ENCODE data around the gene DSCAM. TPM values are rescaled to one million over a fixed set of nuclear protein-coding genes. Genes with fewer than 3 reads are reported as not detected.

DSCAM gene
- total and polyA plus RNA-seq, 10 of the 15 experiments (the other 5 are each of a cell fraction or from before 2014, with no cell fraction given): not detected

- no peak for ATAC-seq
These were observed 659.7 kb downstream of the DSCAM start for GRCh38 chr21:40187244-40187643.

DNA sequence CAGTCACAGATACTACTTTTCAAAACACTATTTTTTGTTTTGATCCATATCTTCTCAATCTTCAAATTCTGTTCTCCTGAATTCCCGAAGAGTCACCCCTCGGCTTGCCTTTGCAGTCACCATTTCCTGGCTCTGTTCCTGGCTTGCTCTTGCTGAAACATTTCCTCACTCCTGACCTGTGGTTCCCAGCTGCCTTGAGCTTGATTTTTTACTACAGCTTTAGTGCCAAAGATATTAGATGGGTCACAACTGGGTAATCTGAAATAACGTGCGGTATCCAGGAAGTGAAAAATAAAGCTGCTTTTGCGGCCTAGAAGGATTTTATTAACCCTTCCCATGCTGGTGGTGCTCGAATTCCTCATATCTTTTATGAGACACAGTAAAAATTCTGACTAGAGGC is 660.9 kb downstream of the DSCAM start:
- ChIA-PET SMC1A (ENCODE audit: uncharacterized antibody, unreplicated experiment) (no interaction called here), POLR2A (no interaction called here), RAD21 (ENCODE audit: unreplicated experiment) (no interaction called here), CTCF (no interaction called here)
- Histone ChIP-seq H3K4me3 (no peak overlapping the region), H3K27me3 (replicated peaks in 1 of 2; ENCODE audit: control insufficient read depth in 2 of 2, insufficient read depth in 2 of 2, low read length in 1 of 2) (no peaks in the 10 kb centered on the region), H3K9ac (ENCODE audit: control insufficient read depth, insufficient read depth, low read length) (no peak overlapping the region), H3K36me3 (ENCODE audit: control insufficient read depth in 2 of 2, insufficient read depth in 2 of 2, low read length in 1 of 2) (no peaks in the 10 kb centered on the region), H2AFZ (ENCODE audit: control insufficient read depth, low read depth, low read length) (no peak overlapping the region), H3K4me2 (ENCODE audit: control insufficient read depth, insufficient read depth) (no peak overlapping the region), H3K4me1 (ENCODE audit: control insufficient read depth, insufficient read depth, low read length) (no peaks in the 10 kb centered on the region), H3K27ac (ENCODE audit: control insufficient read depth, insufficient read depth) (no peak overlapping the region), H4K20me1 (ENCODE audit: control insufficient read depth, insufficient read depth) (no peaks in the 10 kb centered on the region), H3K79me2 (ENCODE audit: control insufficient read depth, insufficient read depth, low read length) (no peaks in the 10 kb centered on the region), H3K9me3 (replicated peaks; ENCODE audit: control insufficient read depth, insufficient read depth, low read length) (no peaks in the 10 kb centered on the region; the same call in 2 of the 3 replicates)
- intact Hi-C loops (cut with micrococcal nuclease; ENCODE audit: unreplicated experiment) (no loop called here), in situ Hi-C loops (cut with MboI) (no loop called here)
- TF ChIP-seq NFXL1 (IDR thresholded peaks at IDR 0.05; ENCODE audit: borderline replicate concordance) (no peak), CHD4 (IDR thresholded peaks at IDR 0.05) (no peak)
- TF ChIP-seq, protein P1, sequence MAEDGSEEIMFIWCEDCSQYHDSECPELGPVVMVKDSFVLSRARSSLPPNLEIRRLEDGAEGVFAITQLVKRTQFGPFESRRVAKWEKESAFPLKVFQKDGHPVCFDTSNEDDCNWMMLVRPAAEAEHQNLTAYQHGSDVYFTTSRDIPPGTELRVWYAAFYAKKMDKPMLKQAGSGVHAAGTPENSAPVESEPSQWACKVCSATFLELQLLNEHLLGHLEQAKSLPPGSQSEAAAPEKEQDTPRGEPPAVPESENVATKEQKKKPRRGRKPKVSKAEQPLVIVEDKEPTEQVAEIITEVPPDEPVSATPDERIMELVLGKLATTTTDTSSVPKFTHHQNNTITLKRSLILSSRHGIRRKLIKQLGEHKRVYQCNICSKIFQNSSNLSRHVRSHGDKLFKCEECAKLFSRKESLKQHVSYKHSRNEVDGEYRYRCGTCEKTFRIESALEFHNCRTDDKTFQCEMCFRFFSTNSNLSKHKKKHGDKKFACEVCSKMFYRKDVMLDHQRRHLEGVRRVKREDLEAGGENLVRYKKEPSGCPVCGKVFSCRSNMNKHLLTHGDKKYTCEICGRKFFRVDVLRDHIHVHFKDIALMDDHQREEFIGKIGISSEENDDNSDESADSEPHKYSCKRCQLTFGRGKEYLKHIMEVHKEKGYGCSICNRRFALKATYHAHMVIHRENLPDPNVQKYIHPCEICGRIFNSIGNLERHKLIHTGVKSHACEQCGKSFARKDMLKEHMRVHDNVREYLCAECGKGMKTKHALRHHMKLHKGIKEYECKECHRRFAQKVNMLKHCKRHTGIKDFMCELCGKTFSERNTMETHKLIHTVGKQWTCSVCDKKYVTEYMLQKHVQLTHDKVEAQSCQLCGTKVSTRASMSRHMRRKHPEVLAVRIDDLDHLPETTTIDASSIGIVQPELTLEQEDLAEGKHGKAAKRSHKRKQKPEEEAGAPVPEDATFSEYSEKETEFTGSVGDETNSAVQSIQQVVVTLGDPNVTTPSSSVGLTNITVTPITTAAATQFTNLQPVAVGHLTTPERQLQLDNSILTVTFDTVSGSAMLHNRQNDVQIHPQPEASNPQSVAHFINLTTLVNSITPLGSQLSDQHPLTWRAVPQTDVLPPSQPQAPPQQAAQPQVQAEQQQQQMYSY (CRISPR knock-in tag; IDR thresholded peaks at IDR 0.05): no peak
- TF ChIP-seq, protein P2, sequence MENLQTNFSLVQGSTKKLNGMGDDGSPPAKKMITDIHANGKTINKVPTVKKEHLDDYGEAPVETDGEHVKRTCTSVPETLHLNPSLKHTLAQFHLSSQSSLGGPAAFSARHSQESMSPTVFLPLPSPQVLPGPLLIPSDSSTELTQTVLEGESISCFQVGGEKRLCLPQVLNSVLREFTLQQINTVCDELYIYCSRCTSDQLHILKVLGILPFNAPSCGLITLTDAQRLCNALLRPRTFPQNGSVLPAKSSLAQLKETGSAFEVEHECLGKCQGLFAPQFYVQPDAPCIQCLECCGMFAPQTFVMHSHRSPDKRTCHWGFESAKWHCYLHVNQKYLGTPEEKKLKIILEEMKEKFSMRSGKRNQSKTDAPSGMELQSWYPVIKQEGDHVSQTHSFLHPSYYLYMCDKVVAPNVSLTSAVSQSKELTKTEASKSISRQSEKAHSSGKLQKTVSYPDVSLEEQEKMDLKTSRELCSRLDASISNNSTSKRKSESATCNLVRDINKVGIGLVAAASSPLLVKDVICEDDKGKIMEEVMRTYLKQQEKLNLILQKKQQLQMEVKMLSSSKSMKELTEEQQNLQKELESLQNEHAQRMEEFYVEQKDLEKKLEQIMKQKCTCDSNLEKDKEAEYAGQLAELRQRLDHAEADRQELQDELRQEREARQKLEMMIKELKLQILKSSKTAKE (IDR thresholded peaks at IDR 0.05; ENCODE audit: low read depth, poor library complexity, severe bottlenecking): no peak
- FAIRE-seq: no peak
- DNase-seq (ENCODE audit: low read depth, low spot score): no peak
- 3% methylated on average over 6 of the region's 6 CpGs for WGBS (ENCODE audit: insufficient coverage, insufficient replicate concordance, low lambda C conversion rate, missing lambda C conversion rate)
- no TSS peak for BruUV-seq (replicated peaks)
- ATAC-seq: no peak

More at GRCh38 chr21:40187244-40187643, 659.7 kb downstream of the DSCAM start:
- intact Hi-C loops (cut with micrococcal nuclease; ENCODE audit: unreplicated experiment) (no loop called here), in situ Hi-C loops (cut with MboI) (no loop called here)
- H2AFZ ChIP-seq (ENCODE audit: control insufficient read depth, low read depth, low read length): no peak overlapping the region
- ChIA-PET CTCF (no interaction called here), SMC1A (ENCODE audit: uncharacterized antibody, unreplicated experiment) (no interaction called here), POLR2A (no interaction called here), RAD21 (ENCODE audit: unreplicated experiment) (no interaction called here)
- H3K4me2 ChIP-seq (ENCODE audit: control insufficient read depth, insufficient read depth): no peak overlapping the region
- no peak overlapping the region for H3K9ac ChIP-seq (ENCODE audit: control insufficient read depth, insufficient read depth, low read length)
- FAIRE-seq (no peak), DNase-seq (ENCODE audit: low read depth, low spot score) (no peak)
- H3K36me3 ChIP-seq (ENCODE audit: control insufficient read depth in 2 of 2, insufficient read depth in 2 of 2, low read length in 1 of 2): no peaks in the 10 kb centered on the region
- WGBS (ENCODE audit: insufficient coverage, insufficient replicate concordance, low lambda C conversion rate, missing lambda C conversion rate): 53% methylated on average over 6 of the region's 6 CpGs
- TF ChIP-seq ZZZ3 (IDR thresholded peaks at IDR 0.05; ENCODE audit: control insufficient read depth, insufficient read length, low read depth): no peak
- TF ChIP-seq STAT1 (conservative IDR thresholded peaks at IDR 0.05): no peak
- TF ChIP-seq MEF2B (IDR thresholded peaks at IDR 0.05; ENCODE audit: partially characterized antibody, poor library complexity, severe bottlenecking): no peak
- no peak for TF ChIP-seq SMAD5 (IDR thresholded peaks at IDR 0.05; ENCODE audit: low read depth)
- no peaks in the 10 kb centered on the region for H3K27me3 ChIP-seq (replicated peaks in 1 of 2; ENCODE audit: control insufficient read depth in 2 of 2, insufficient read depth in 2 of 2, low read length in 1 of 2)
- H3K4me1 ChIP-seq (ENCODE audit: control insufficient read depth, insufficient read depth, low read length): no peaks in the 10 kb centered on the region
- H3K27ac ChIP-seq (ENCODE audit: control insufficient read depth, insufficient read depth): no peak overlapping the region
- H3K9me3 ChIP-seq (replicated peaks; ENCODE audit: control insufficient read depth, insufficient read depth, low read length): no peaks in the 10 kb centered on the region; the same call in 2 of the 3 replicates
- no peak overlapping the region for H3K4me3 ChIP-seq
- no peaks in the 10 kb centered on the region for H4K20me1 ChIP-seq (ENCODE audit: control insufficient read depth, insufficient read depth)
- BruUV-seq (replicated peaks): no TSS peak
- H3K79me2 ChIP-seq (ENCODE audit: control insufficient read depth, insufficient read depth, low read length): no peaks in the 10 kb centered on the region

All from GM12878 (cell line).